Hepatocyte (in vitro differentiated cells): ENCODE results near the gene TIGD1. TPM values are rescaled to one million over a fixed set of nuclear protein-coding genes. Genes with fewer than 3 reads are reported as not detected.

Source experiments
- DNase-seq: peaks from one replicate; pipeline ENCODE4 v3.0.0-alpha.2; 2016; ENCODE audit warnings: low spot score
- H2AFZ ChIP-seq: fragments of 200-600 bp; sonication (generic); 2 replicates; pipeline ENCODE4 v1.6.0; 2016; ENCODE audit warnings: antibody characterized with exemption, mild to moderate bottlenecking
- H3K27ac ChIP-seq: fragments of 200-600 bp; sonication (generic); 2 replicates; pipeline ENCODE4 v1.5.1; 2016; ENCODE audit warnings: mild to moderate bottlenecking
- H3K27me3 ChIP-seq: fragments of 200-600 bp; sonication (generic); 2 replicates; pipeline ENCODE4 v1.6.1; 2016
- H3K36me3 ChIP-seq: fragments of 200-600 bp; sonication (generic); replicated peaks from 2 replicates; pipeline ENCODE4 v1.5.1; 2016; ENCODE audit warnings: low read depth; ENCODE audit not compliant: insufficient read depth
- H3K4me1 ChIP-seq: fragments of 200-600 bp; sonication (generic); 2 replicates; pipeline ENCODE4 v1.5.1; 2016; ENCODE audit warnings: mild to moderate bottlenecking, moderate library complexity; ENCODE audit not compliant: insufficient read depth
- H3K4me2 ChIP-seq: fragments of 200-600 bp; sonication (generic); 2 replicates; pipeline ENCODE4 v1.6.0; 2016
- H3K4me3 ChIP-seq: fragments of 200-600 bp; sonication (generic); 2 replicates; pipeline ENCODE4 v1.5.1; 2016; ENCODE audit warnings: mild to moderate bottlenecking
- H3K79me2 ChIP-seq: fragments of 200-600 bp; sonication (generic); 2 replicates; pipeline ENCODE4 v1.6.0; 2017; ENCODE audit warnings: mild to moderate bottlenecking
- H3K9me2 ChIP-seq: fragments of 200-600 bp; sonication (generic); replicated peaks from 2 replicates; pipeline ENCODE4 v1.6.0; 2017; ENCODE audit warnings: mild to moderate bottlenecking; ENCODE audit not compliant: insufficient read depth
- H3K9me3 ChIP-seq: fragments of 200-600 bp; sonication (generic); 2 replicates; pipeline ENCODE4 v1.5.1; 2016; ENCODE audit warnings: low read depth, mild to moderate bottlenecking
- H4K20me1 ChIP-seq: fragments of 200-600 bp; sonication (generic); 2 replicates; pipeline ENCODE4 v1.6.0; 2016; ENCODE audit warnings: mild to moderate bottlenecking; ENCODE audit not compliant: insufficient read depth, poor library complexity, severe bottlenecking
- EZH2 ChIP-seq: fragments of 200-600 bp; sonication (generic); IDR thresholded peaks from 2 replicates; pipeline ENCODE4 v1.6.1; 2016; ENCODE audit warnings: antibody characterized with exemption, mild to moderate bottlenecking, borderline replicate concordance
- EZH2phosphoT487 ChIP-seq: fragments of 200-600 bp; sonication (generic); IDR thresholded peaks from one replicate; pipeline ENCODE4 v1.6.1; 2018; ENCODE audit warnings: antibody characterized with exemption, mild to moderate bottlenecking, low read depth, moderate library complexity; ENCODE audit not compliant: unreplicated experiment, severe bottlenecking
- WGBS: methylation state at CpG from one replicate; pipeline ENCODE4 v1.1.6; 2016; ENCODE audit warnings: low lambda C conversion rate; ENCODE audit errors: missing lambda C conversion rate; 5-methylcytosine and 5-hydroxymethylcytosine counted together
- polyA plus RNA-seq: library from polyadenylated mRNA; unstranded; fragments of >200 nt; fragmentation: Nextera tagmentation; extraction: Ambion mirVana; gene quantifications from 2 replicates; pipeline ENCODE4 v1.2.1, GENCODE V29; 2016
- total RNA-seq: library from RNA; depleted of rRNA; stranded (reverse); fragments of >200 nt; gene quantifications from 2 replicates; pipeline ENCODE4 v1.2.3, GENCODE V29; 2014
- TF ChIP-seq, protein P1 (sequence below): fragments of 200-600 bp; sonication (generic); IDR thresholded peaks from 2 replicates; pipeline ENCODE4 v1.5.1; 2016; ENCODE audit warnings: antibody characterized with exemption, mild to moderate bottlenecking; ENCODE audit not compliant: poor library complexity

TIGD1 gene
- total and polyA plus RNA-seq, 2 experiments from 2014 or later: 6.2 to 9.1 TPM

GRCh38 chr2:232543491-232543890 is 6.9 kb downstream of the TIGD1 start:
- no peaks in the 10 kb centered on the region for H3K9me3 ChIP-seq
- no peaks in the 10 kb centered on the region for H4K20me1 ChIP-seq
- no peaks in the 10 kb centered on the region for H3K27me3 ChIP-seq
- no peaks in the 10 kb centered on the region for H3K9me2 ChIP-seq
- no peak overlapping the region for H2AFZ ChIP-seq
- H3K79me2 ChIP-seq: peaks cover 20% of the 10 kb centered on the region
- H3K4me2 ChIP-seq: no peak overlapping the region
- no peak for DNase-seq
- no peak overlapping the region for H3K27ac ChIP-seq
- H3K36me3 ChIP-seq: no peaks in the 10 kb centered on the region
- WGBS: 97% methylated on average over 10 of the region's 14 CpGs
- H3K4me3 ChIP-seq: no peak overlapping the region
- TF ChIP-seq EZH2phosphoT487 (no peak), EZH2 (no peak)
- TF ChIP-seq, protein P1, sequence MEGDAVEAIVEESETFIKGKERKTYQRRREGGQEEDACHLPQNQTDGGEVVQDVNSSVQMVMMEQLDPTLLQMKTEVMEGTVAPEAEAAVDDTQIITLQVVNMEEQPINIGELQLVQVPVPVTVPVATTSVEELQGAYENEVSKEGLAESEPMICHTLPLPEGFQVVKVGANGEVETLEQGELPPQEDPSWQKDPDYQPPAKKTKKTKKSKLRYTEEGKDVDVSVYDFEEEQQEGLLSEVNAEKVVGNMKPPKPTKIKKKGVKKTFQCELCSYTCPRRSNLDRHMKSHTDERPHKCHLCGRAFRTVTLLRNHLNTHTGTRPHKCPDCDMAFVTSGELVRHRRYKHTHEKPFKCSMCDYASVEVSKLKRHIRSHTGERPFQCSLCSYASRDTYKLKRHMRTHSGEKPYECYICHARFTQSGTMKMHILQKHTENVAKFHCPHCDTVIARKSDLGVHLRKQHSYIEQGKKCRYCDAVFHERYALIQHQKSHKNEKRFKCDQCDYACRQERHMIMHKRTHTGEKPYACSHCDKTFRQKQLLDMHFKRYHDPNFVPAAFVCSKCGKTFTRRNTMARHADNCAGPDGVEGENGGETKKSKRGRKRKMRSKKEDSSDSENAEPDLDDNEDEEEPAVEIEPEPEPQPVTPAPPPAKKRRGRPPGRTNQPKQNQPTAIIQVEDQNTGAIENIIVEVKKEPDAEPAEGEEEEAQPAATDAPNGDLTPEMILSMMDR: no peak
- H3K4me1 ChIP-seq: no peaks in the 10 kb centered on the region

DNA sequence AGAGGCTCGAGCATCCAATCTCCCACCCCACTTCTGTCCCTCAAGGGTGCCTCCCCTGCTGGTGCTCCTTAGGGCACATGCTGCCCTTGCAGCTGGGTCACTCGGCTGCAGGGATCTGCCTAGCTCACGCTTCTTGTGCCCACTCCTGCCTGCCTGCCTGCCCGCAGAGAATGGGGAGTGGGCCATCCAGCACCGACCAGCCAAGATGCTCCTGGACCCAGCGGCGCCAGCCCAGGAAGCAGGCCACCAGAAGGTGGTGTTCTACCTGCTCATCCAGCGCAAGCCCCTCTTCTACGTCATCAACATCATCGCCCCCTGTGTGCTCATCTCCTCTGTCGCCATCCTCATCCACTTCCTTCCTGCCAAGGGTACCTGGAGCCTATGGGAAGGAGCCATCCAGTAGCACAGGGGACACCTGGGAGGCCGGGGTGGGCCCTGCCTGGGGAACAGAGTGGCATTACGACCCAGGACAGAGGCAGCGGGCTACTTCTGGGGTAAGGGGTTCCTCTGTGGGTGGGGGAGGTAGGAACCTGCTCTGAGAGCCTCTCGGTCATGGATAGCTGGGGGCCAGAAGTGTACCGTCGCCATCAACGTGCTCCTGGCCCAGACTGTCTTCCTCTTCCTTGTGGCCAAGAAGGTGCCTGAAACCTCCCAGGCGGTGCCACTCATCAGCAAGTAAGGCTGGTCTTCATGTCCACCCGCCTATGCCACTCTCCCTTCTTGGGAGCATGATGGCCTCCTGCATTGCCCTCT is 7.5 kb downstream of the TIGD1 start:
- 94% methylated on average over 20 of the region's 20 CpGs for WGBS
- H3K27me3 ChIP-seq: no peaks in the 10 kb centered on the region
- H3K4me1 ChIP-seq: no peaks in the 10 kb centered on the region
- no peak for DNase-seq
- no peak overlapping the region for H3K4me3 ChIP-seq
- H3K27ac ChIP-seq: no peak overlapping the region
- TF ChIP-seq, protein P1: no peak
- no peak for TF ChIP-seq EZH2phosphoT487
- TF ChIP-seq EZH2: no peak
- H3K4me2 ChIP-seq: no peak overlapping the region
- H4K20me1 ChIP-seq: no peaks in the 10 kb centered on the region
- H3K9me3 ChIP-seq: no peaks in the 10 kb centered on the region
- H3K79me2 ChIP-seq: peaks cover 16% of the 10 kb centered on the region
- H3K9me2 ChIP-seq: no peaks in the 10 kb centered on the region
- H2AFZ ChIP-seq: no peak overlapping the region
- H3K36me3 ChIP-seq: no peaks in the 10 kb centered on the region

- TF ChIP-seq, protein P1: no peak
- TF ChIP-seq EZH2: no peak
- TF ChIP-seq EZH2phosphoT487: no peak
- H3K27ac ChIP-seq: no peak overlapping the region
Observed at GRCh38 chr2:232541961-232542714, 8.2 kb downstream of the TIGD1 start.

More at GRCh38 chr2:232541961-232542714, 8.2 kb downstream of the TIGD1 start:
- no peaks in the 10 kb centered on the region for H3K27me3 ChIP-seq
- no peak for DNase-seq
- H2AFZ ChIP-seq: no peak overlapping the region
- peaks cover 8% of the 10 kb centered on the region for H3K79me2 ChIP-seq
- H3K4me2 ChIP-seq: no peak overlapping the region
- no peaks in the 10 kb centered on the region for H4K20me1 ChIP-seq
- H3K4me1 ChIP-seq: no peaks in the 10 kb centered on the region
- H3K9me3 ChIP-seq: no peaks in the 10 kb centered on the region
- no peak overlapping the region for H3K4me3 ChIP-seq
- 78% methylated on average over 9 of the region's 9 CpGs for WGBS
- H3K9me2 ChIP-seq: no peaks in the 10 kb centered on the region
- H3K36me3 ChIP-seq: no peaks in the 10 kb centered on the region
